Left ventricle myocardium inferior (tissue), 1 donor: ENCODE measurements around the gene PDE6D. TPM values are rescaled to one million over a fixed set of nuclear protein-coding genes. Genes with fewer than 3 reads are reported as not detected.

Source experiments
- DNase-seq: peaks from one replicate; pipeline ENCODE4 v3.0.0-alpha.2; 2020
- H3K27ac ChIP-seq: fragments of 200-600 bp; replicated peaks from 2 replicates; pipeline ENCODE4 v1.8.0; 2021
- H3K27me3 ChIP-seq: fragments of 200-600 bp; 2 replicates; pipeline ENCODE4 v1.8.0; 2021; ENCODE audit warnings: low read depth
- H3K36me3 ChIP-seq: fragments of 200-600 bp; 2 replicates; pipeline ENCODE4 v1.8.0; 2021
- H3K4me1 ChIP-seq: fragments of 200-600 bp; 2 replicates; pipeline ENCODE4 v1.8.0; 2021
- H3K4me3 ChIP-seq: fragments of 200-600 bp; 2 replicates; pipeline ENCODE4 v1.8.0; 2021; ENCODE audit warnings: mild to moderate bottlenecking, moderate library complexity
- H3K9me3 ChIP-seq: fragments of 200-600 bp; replicated peaks from 2 replicates; pipeline ENCODE4 v1.8.0; 2021
- intact Hi-C: fragments of 100-400 bp; cut with micrococcal nuclease; formaldehyde crosslinking; loops from one replicate; pipeline ENCODE4 v1.11.0; 2022
- total RNA-seq: library from RNA; stranded (reverse); fragmentation: NEBNext Ultra II Directional; extraction: Animal tissue kit (Norgen Biotek cat#: 25700); gene quantifications from one replicate; pipeline ENCODE4 v1.2.1, GENCODE V29; 2021
- TF ChIP-seq, protein P1 (sequence below): fragments of 200-600 bp; IDR thresholded peaks from 2 replicates; pipeline ENCODE4 v1.8.0; 2021; ENCODE audit warnings: antibody characterized with exemption, mild to moderate bottlenecking, borderline replicate concordance
- donor health status: DM: no; HTN: yes; CAD: no; lungs with severe emphysema.

The PDE6D gene
- total RNA-seq, 1 donor from 2014 or later = 15.5 TPM

DNA sequence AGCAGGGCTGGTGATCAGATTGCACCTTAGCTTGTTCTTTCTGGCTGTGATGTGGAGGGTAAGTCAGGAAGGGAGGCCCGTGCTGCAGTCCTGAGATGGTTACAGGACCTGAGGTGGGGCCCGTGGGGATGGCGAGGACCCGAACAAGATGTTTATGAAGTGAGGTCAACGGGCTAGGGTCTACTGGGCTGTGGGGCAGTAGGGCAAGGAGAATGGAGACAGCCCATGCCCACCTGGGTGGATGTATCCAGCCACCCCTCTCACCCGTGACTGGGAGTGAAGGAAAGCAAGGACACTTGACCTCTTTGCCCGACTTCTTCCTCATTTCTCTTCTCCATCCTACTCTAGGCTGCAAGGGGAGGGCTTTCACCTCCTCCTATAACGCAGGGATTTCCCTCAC lies 54.8 kb downstream of the PDE6D start:
- intact Hi-C loops = no loop called here
- Histone ChIP-seq H3K9me3 (no peaks in the 10 kb centered on the region), H3K27me3 (no peaks in the 10 kb centered on the region), H3K4me3 (no peak overlapping the region), H3K36me3 (no peaks in the 10 kb centered on the region), H3K4me1 (peaks cover 10% of the 10 kb centered on the region), H3K27ac (no peak overlapping the region)
- TF ChIP-seq, protein P1, sequence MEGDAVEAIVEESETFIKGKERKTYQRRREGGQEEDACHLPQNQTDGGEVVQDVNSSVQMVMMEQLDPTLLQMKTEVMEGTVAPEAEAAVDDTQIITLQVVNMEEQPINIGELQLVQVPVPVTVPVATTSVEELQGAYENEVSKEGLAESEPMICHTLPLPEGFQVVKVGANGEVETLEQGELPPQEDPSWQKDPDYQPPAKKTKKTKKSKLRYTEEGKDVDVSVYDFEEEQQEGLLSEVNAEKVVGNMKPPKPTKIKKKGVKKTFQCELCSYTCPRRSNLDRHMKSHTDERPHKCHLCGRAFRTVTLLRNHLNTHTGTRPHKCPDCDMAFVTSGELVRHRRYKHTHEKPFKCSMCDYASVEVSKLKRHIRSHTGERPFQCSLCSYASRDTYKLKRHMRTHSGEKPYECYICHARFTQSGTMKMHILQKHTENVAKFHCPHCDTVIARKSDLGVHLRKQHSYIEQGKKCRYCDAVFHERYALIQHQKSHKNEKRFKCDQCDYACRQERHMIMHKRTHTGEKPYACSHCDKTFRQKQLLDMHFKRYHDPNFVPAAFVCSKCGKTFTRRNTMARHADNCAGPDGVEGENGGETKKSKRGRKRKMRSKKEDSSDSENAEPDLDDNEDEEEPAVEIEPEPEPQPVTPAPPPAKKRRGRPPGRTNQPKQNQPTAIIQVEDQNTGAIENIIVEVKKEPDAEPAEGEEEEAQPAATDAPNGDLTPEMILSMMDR = no peak
- no peak for DNase-seq

DNA sequence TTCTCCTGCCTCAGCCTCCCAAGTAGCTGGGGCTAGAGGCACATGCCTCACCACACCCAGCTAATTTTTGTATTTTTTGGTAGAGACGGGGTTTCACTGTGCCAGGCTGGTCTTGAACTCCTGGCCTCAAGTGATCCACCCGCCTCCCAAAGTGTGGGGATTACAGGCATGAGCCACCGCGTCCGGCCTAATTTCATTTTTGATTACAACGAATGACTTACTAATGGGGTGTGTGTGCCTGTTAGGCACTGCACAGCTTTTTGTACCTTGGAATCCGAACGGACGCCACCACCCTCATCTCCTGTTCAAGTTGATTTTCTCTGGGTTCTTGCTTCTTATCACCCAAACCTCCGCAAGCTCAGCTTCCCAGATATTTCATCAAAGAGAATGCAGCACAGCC lies 55.6 kb downstream of the PDE6D start:
- intact Hi-C loops = no loop called here
- Histone ChIP-seq H3K9me3 (no peaks in the 10 kb centered on the region), H3K27me3 (no peaks in the 10 kb centered on the region), H3K36me3 (no peaks in the 10 kb centered on the region), H3K4me1 (peaks cover 10% of the 10 kb centered on the region), H3K4me3 (no peak overlapping the region), H3K27ac (no peak overlapping the region)
- DNase-seq = no peak
- TF ChIP-seq, protein P1 = no peak

DNA sequence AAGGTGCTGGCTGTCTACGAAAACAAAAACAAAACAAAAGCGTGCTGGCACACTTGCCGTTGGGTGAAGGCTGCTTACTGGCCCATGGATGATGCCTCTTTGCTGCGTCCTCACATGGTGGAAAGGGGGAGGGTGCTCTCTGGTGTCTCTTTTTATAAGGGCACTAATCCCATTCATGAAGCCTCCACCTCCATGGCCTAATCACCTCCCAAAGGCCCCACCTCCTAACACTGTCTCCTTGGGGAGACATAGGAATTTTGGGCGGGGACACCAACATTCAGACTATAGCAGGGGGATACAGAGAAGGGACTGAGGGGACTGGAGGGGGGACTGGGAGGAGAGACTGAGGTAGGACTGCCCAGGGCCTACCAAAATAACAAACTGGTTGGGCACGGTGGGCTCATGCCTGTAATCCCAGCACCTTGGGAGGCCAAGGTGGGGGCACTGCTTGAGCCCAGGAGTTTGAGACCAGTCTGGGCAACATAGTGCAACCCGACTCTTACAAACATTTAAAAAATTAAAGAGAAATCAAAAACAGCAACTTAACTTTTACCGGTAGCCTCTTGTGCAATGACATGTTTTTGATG lies 58.3 kb downstream of the PDE6D start:
- peaks cover 12% of the 10 kb centered on the region for H3K4me1 ChIP-seq
- no peaks in the 10 kb centered on the region for H3K36me3 ChIP-seq
- no peak overlapping the region for H3K4me3 ChIP-seq
- TF ChIP-seq, protein P1 = no peak
- no peak for DNase-seq
- no peak overlapping the region for H3K27ac ChIP-seq
- intact Hi-C loops = no loop called here
- no peaks in the 10 kb centered on the region for H3K27me3 ChIP-seq
- H3K9me3 ChIP-seq = no peaks in the 10 kb centered on the region

DNA sequence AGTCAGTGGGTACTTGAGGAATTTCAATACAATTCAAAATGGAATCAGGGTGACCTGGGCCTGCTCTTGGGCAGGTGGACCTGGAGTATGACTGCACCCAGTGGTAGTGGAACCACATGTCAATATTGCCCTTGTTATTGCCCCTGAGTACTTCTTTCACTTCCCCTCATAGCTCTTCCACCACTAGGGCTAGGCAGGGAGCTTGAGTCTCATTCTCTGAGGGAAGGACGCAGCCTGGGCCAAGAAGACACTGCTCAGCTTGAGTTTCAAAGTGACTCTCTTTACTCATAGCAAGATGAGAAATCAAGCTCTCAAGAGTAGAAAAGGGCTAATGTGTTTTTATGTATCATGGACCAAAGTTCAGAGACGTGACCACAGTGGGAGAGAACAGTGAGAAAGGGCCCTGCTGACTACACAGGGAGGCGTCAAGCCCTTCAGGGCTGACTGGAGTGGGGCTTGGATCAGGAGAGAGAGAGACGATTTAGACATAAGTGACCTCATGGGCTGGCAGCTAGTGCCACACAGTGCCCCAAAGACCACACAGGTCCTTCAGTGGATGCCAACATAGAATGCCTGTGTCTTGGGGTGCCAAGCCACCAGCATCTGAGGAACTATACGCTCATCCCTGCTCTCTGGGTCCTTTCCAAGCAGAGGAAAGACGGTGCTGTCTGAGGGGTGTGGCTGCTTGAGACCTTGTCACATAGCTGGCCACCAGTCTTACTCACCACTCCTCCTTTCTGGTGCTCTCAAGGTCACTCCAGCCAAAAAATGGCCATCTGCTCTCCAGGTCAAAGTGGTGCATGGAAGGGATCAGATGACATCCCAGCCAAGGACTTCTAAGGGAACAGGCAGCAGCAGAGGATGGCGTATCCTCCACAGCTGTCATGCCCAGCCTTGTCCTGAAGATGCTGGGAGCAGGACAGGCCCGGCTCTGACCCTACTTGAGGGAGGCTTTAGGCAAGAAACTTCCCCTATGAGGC lies 59.8 kb downstream of the PDE6D start:
- Histone ChIP-seq H3K36me3 (no peaks in the 10 kb centered on the region), H3K4me3 (no peak overlapping the region), H3K27me3 (no peaks in the 10 kb centered on the region), H3K9me3 (no peaks in the 10 kb centered on the region), H3K4me1 (peaks cover 23% of the 10 kb centered on the region), H3K27ac (no peak overlapping the region)
- no peak for DNase-seq
- intact Hi-C loops = no loop called here
- TF ChIP-seq, protein P1 = no peak

DNA sequence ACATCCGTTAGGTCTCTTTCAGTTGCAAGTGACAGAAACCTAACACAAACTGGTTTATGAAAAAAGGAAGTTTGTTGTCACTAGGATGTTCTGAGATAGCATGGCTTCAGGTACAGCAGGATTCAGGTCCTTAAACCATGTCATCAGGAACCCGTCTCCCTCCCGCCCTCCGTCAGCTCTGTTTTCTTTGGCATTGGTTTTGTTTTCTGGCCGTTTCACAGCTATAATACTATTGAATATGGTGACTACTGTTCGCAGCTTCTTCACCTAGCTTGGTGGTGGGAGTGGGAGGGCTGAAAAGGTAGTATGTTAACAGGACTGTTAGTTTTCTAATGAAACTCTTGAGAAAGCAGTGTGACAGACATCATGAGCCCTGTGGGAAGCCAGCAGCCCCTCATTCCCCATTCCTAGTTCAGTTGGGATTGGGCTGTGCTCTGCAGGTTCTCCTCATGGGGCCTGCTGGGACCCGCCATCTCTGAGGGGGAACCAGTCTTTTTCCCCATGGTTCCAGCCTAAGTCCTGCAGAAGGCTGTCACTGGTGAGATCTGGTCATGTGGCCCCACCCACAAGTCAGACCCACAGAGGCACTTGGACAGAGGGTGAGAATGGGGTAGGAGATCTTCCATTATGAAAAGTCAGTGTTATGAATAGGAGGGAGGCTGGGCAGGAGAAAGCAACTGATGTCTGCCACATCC lies 60.6 kb downstream of the PDE6D start:
- no peaks in the 10 kb centered on the region for H3K9me3 ChIP-seq
- H3K27ac ChIP-seq = no peak overlapping the region
- H3K4me3 ChIP-seq = no peak overlapping the region
- TF ChIP-seq, protein P1 = no peak
- no peak for DNase-seq
- intact Hi-C loops = no loop called here
- H3K36me3 ChIP-seq = no peaks in the 10 kb centered on the region
- H3K27me3 ChIP-seq = no peaks in the 10 kb centered on the region
- H3K4me1 ChIP-seq = peaks cover 18% of the 10 kb centered on the region
